Caco-2 (cell line): ENCODE measurements around the gene LMX1B. TPM values are rescaled to one million over a fixed set of nuclear protein-coding genes. Genes with fewer than 3 reads are reported as not detected.
A peak's percentile ranks its signal among the peaks of the same experiment; 100 is the strongest.
"Not testable (repeated sequence)": the region's sequence is repeated elsewhere in the genome, so short reads cannot be mapped to it uniquely, and the experiment has no call there.

Experiments used
- BruUV-seq: library from RNA; stranded (reverse); fragments of 400-500 nt; replicated peaks from 2 replicates; lab custom pipeline; 2021; lab: Mats Ljungman, UMichigan
- CTCF ChIA-PET: fragments of 300-600 bp; sonication (Branson Sonifier 250); formaldehyde crosslinking; loops from one replicate; lab custom pipeline; 2022; ENCODE audit warnings: antibody characterized with exemption; lab: Charles Lee
- POLR2A ChIA-PET: fragments of 300-600 bp; sonication (Branson Sonifier 250); formaldehyde crosslinking; loops from one replicate; lab custom pipeline; 2022; ENCODE audit warnings: antibody characterized with exemption; lab: Charles Lee
- DNase-seq, 2 experiments: peaks; one replicate each; pipeline versions ENCODE4 v3.0.0 to v3.0.0-alpha.2; 2020 to 2022
- H3K27me3 ChIP-seq: replicated peaks from 2 replicates; pipeline ENCODE4 v1.6.0; 2011; ENCODE audit warnings: low read length; ENCODE audit not compliant: control insufficient read depth, insufficient read depth
- H3K36me3 ChIP-seq: 2 replicates; pipeline ENCODE4 v1.5.1; 2011; ENCODE audit warnings: low read length; ENCODE audit not compliant: control insufficient read depth, insufficient read depth
- H3K4me1 ChIP-seq: fragments of 250-450 bp; sonication (Bioruptor Pico); 2 replicates; pipeline ENCODE4 v1.5.1; 2020; ENCODE audit warnings: mild to moderate bottlenecking
- H3K4me3 ChIP-seq: 2 replicates; pipeline ENCODE4 v1.5.1; 2011; ENCODE audit warnings: low read depth, mild to moderate bottlenecking, control low read depth, low read length
- H3K9me3 ChIP-seq: fragments of 250-450 bp; sonication (Bioruptor Pico); 2 replicates; pipeline ENCODE4 v1.5.1; 2020; ENCODE audit warnings: mild to moderate bottlenecking, moderate library complexity
- H3K27ac Mint-ChIP-seq: one replicate; pipeline ENCODE4 v1.8.0; 2022; ENCODE audit warnings: mixed read lengths; ENCODE audit not compliant: unreplicated experiment
- H3K27me3 Mint-ChIP-seq: one replicate; pipeline ENCODE4 v1.8.0; 2022; ENCODE audit warnings: mixed read lengths; ENCODE audit not compliant: insufficient read depth, unreplicated experiment
- H3K36me3 Mint-ChIP-seq: one replicate; pipeline ENCODE4 v1.8.0; 2022; ENCODE audit warnings: mild to moderate bottlenecking, mixed read lengths; ENCODE audit not compliant: insufficient read depth, unreplicated experiment
- H3K4me1 Mint-ChIP-seq: one replicate; pipeline ENCODE4 v1.8.0; 2022; ENCODE audit warnings: low read depth, mixed read lengths; ENCODE audit not compliant: unreplicated experiment
- H3K4me3 Mint-ChIP-seq: one replicate; pipeline ENCODE4 v1.8.0; 2022; ENCODE audit warnings: mild to moderate bottlenecking, moderate library complexity, mixed read lengths; ENCODE audit not compliant: unreplicated experiment
- H3K9me3 Mint-ChIP-seq: one replicate; pipeline ENCODE4 v1.8.0; 2022; ENCODE audit warnings: mixed read lengths; ENCODE audit not compliant: unreplicated experiment
- CTCF ChIP-seq, 2 experiments: fragments of 200-600 bp in 1 of 2; IDR thresholded peaks; 1 replicate in 1 of 2; 2 replicates in 1 of 2; pipeline versions ENCODE4 v1.5.1 to v1.8.0; 2011 to 2022; ENCODE audit warnings: antibody characterized with exemption in 1 of 2, control low read depth in 1 of 2, inconsistent platforms in 1 of 2, low read depth in 1 of 2, low read length in 1 of 2, mild to moderate bottlenecking in 1 of 2, moderate library complexity in 1 of 2; ENCODE audit not compliant: insufficient read depth in 1 of 2, severe bottlenecking in 1 of 2, unreplicated experiment in 1 of 2
- intact Hi-C: fragments of 100-400 bp; cut with micrococcal nuclease; formaldehyde crosslinking; loops from one replicate; pipeline ENCODE4 v1.10.0; 2022; ENCODE audit not compliant: unreplicated experiment
- total RNA-seq: library from RNA; stranded (reverse); gene quantifications from 2 replicates; pipeline ENCODE4 v1.2.3, GENCODE V29; 2022

The LMX1B gene
- total RNA-seq, 1 experiment from 2014 or later: 17.0 TPM

DNA sequence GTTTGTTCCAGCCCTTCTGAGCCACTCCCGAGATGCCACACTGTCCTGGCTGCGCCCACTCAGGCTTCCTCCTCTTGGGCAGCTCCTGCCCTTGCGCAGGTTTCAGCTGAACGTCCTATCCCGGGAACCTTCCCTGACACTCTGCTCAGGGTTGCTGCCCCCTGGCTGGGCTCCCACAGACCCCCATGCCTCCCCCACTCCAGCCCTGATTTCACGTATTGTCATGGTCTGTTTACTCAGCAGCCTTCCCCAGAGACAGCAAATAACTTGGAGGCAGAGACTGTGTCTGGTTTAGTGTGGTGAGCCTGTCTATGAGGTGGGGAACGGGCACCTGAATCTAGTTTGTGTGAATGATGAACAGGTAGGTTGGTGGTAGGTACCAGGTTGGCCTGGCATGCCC lies 40.4 kb downstream of the LMX1B start:
- Histone ChIP-seq H3K9me3 (no peaks in the 10 kb centered on the region), H3K4me1 (peaks cover 59% of the 10 kb centered on the region), H3K27me3 (no peaks in the 10 kb centered on the region), H3K4me3 (no peak overlapping the region), H3K36me3 (no peaks in the 10 kb centered on the region)
- Mint-ChIP-seq H3K4me3 (peak overlapping the region; percentile 25), H3K27me3 (no peaks in the 10 kb centered on the region), H3K36me3 (no peaks in the 10 kb centered on the region), H3K27ac (peak overlapping the region; percentile 85), H3K4me1 (peaks cover 43% of the 10 kb centered on the region), H3K9me3 (peaks cover 8% of the 10 kb centered on the region)
- CTCF ChIA-PET: interaction anchor here (1.3 kb wide), 1 partner anchor 8 kb away, joined by 4 read pairs; no protein-coding TSS in a partner anchor
- TF ChIP-seq CTCF (IDR thresholded peaks at IDR 0.05; ENCODE audit: insufficient read depth in 1 of 2, low read depth in 1 of 2, low read length in 1 of 2, severe bottlenecking in 1 of 2, unreplicated experiment in 1 of 2): no peak
- intact Hi-C loops: loop anchor here (5.0 kb wide), 1 partner anchor 42 kb away; the partner anchor contains the start of gene LMX1B
- POLR2A ChIA-PET: no interaction called here
- no peak for DNase-seq
- no TSS peak for BruUV-seq

GRCh38 chr9:126656214-126656613 lies 42.5 kb downstream of the LMX1B start:
- H3K4me3 ChIP-seq, DNase-seq, H3K9me3 Mint-ChIP-seq, H3K4me3 Mint-ChIP-seq, POLR2A ChIA-PET, H3K27me3 ChIP-seq, H3K36me3 Mint-ChIP-seq, H3K9me3 ChIP-seq, H3K36me3 ChIP-seq, BruUV-seq, H3K27me3 Mint-ChIP-seq, intact Hi-C loops: not testable (repeated sequence)
- CTCF ChIA-PET: interaction anchor here (0.9 kb wide), 1 partner anchor 165 kb away, joined by 3 read pairs; no protein-coding TSS in a partner anchor
- H3K4me1 Mint-ChIP-seq: peaks cover 46% of the 10 kb centered on the region
- peaks cover 52% of the 10 kb centered on the region for H3K4me1 ChIP-seq
- peak overlapping the region; percentile 72 for H3K27ac Mint-ChIP-seq

GRCh38 chr9:126658201-126658825 lies 44.6 kb downstream of the LMX1B start:
- Mint-ChIP-seq H3K4me3 (no peak overlapping the region), H3K27me3 (no peaks in the 10 kb centered on the region), H3K27ac (peak overlapping the region; percentile 27), H3K9me3 (peaks cover 8% of the 10 kb centered on the region), H3K36me3 (no peaks in the 10 kb centered on the region), H3K4me1 (peaks cover 38% of the 10 kb centered on the region)
- ChIA-PET POLR2A (no interaction called here), CTCF (interaction anchor here (0.6 to 0.7 kb wide), 4 partner anchors 27 to 307 kb away, joined by 3 to 8 read pairs (median 4); no protein-coding TSS in a partner anchor)
- BruUV-seq: no TSS peak
- intact Hi-C loops: no loop called here
- no peaks in the 10 kb centered on the region; the same call in 1 of the 2 replicates for H3K36me3 ChIP-seq
- H3K4me3 ChIP-seq: no peak overlapping the region
- peak in 1 of 2 experiments; percentile 37 for DNase-seq
- peaks cover 48% of the 10 kb centered on the region for H3K4me1 ChIP-seq
- no peaks in the 10 kb centered on the region for H3K27me3 ChIP-seq
- no peak for TF ChIP-seq CTCF (IDR thresholded peaks at IDR 0.05; ENCODE audit: insufficient read depth in 1 of 2, low read depth in 1 of 2, low read length in 1 of 2, severe bottlenecking in 1 of 2, unreplicated experiment in 1 of 2)
- no peaks in the 10 kb centered on the region for H3K9me3 ChIP-seq
